Germinal center (tissue), 1 donor: ENCODE data around the gene NOL4L.

Experiments
- DNase-seq: peaks from one replicate; pipeline ENCODE4 v3.0.0; 2012; ENCODE audit warnings: mixed read lengths, low spot score

NOL4L gene

GRCh38 chr20:32585011-32585585, at the start of gene NOL4L:
Gene NOL4L (minus strand): TSS chr20:32585333. CDS start chr20:32584890, 443 bp downstream.
- peak; percentile 25 for DNase-seq

- DNase-seq, result no peak
Observed at GRCh38 chr20:32634041-32634805, 49.1 kb upstream of the NOL4L start.

GRCh38 chr20:32632461-32633354, 47.6 kb upstream of the NOL4L start:
- DNase-seq, result no peak

GRCh38 chr20:32631933-32632460, 46.9 kb upstream of the NOL4L start:
- DNase-seq, result no peak

- no peak for DNase-seq
Observed at GRCh38 chr20:32629813-32630212, 44.7 kb upstream of the NOL4L start.

- DNase-seq, result no peak
Observed at GRCh38 chr20:32628960-32629530, 43.9 kb upstream of the NOL4L start.

- no peak for DNase-seq
Observed at GRCh38 chr20:32626859-32627636, 41.9 kb upstream of the NOL4L start.

GRCh38 chr20:32626407-32626806, 41.3 kb upstream of the NOL4L start:
- no peak for DNase-seq

GRCh38 chr20:32625996-32626395, 40.9 kb upstream of the NOL4L start:
- no peak for DNase-seq

- no peak for DNase-seq
Observed at GRCh38 chr20:32624687-32625345, 39.7 kb upstream of the NOL4L start.

GRCh38 chr20:32623667-32624157, 38.6 kb upstream of the NOL4L start:
- no peak for DNase-seq

GRCh38 chr20:32622585-32623468, 37.7 kb upstream of the NOL4L start:
- DNase-seq, result no peak

- no peak for DNase-seq
Observed at GRCh38 chr20:32621891-32622584, 36.9 kb upstream of the NOL4L start.

GRCh38 chr20:32621071-32621890, 36.1 kb upstream of the NOL4L start:
- DNase-seq, result peak; percentile 31

GRCh38 chr20:32619586-32619985, 34.5 kb upstream of the NOL4L start:
- DNase-seq, result no peak

GRCh38 chr20:32614772-32615171, 29.6 kb upstream of the NOL4L start:
- no peak for DNase-seq

- no peak for DNase-seq
Observed at GRCh38 chr20:32614303-32614702, 29.2 kb upstream of the NOL4L start.
